CD4-positive, alpha-beta memory T cell (primary cell): ENCODE data around the gene TPRKB. TPM values are rescaled to one million over a fixed set of nuclear protein-coding genes. Genes with fewer than 3 reads are reported as not detected.

Source experiments
- polyA plus RNA-seq, 2 donors: library from polyadenylated mRNA; unstranded; fragments of 300-500 nt; fragmentation: Illumina TruSeq; gene quantifications; one replicate each; pipeline ENCODE4 v1.2.3, GENCODE V29; 2021
- total RNA-seq, 2 experiments: library from RNA; stranded (reverse); gene quantifications; one replicate each; pipeline ENCODE4 v1.2.3, GENCODE V29; 2021

Gene TPRKB
- total and polyA plus RNA-seq, 4 experiments from 2014 or later, result 31.7 to 74.4 (median 48.7) TPM

Other genes starting within 250 kb of the TPRKB start
- gene NAT8, start 94.9 kb downstream of the TPRKB start, total RNA-seq, result not detected
- not detected for gene NAT8, start 94.9 kb downstream of the TPRKB start, polyA plus RNA-seq
- gene DUSP11, start 42.8 kb upstream of the TPRKB start, total RNA-seq, result 10 to 100 TPM; 45.5 to 45.7 TPM
- gene DUSP11, start 42.8 kb upstream of the TPRKB start, polyA plus RNA-seq, result 10 to 100 TPM; 61.6 to 80.5 TPM
- gene C2orf78, start 46.8 kb upstream of the TPRKB start, total RNA-seq, result not detected
- not detected for gene C2orf78, start 46.8 kb upstream of the TPRKB start, polyA plus RNA-seq
- 10 to 100 TPM; 34.8 to 37.3 TPM for gene STAMBP, start 91.6 kb upstream of the TPRKB start, total RNA-seq
- gene STAMBP, start 91.6 kb upstream of the TPRKB start, polyA plus RNA-seq, result 10 to 100 TPM; 46.0 to 49.5 TPM
- gene ACTG2, start 155.7 kb upstream of the TPRKB start, total RNA-seq, result not detected
- gene ACTG2, start 155.7 kb upstream of the TPRKB start, polyA plus RNA-seq, result not detected
- 10 to 100 TPM; 52.2 to 55.5 TPM for gene DGUOK, start 189.5 kb upstream of the TPRKB start, total RNA-seq
- 100 to 1,000 TPM; 185 to 199 TPM for gene DGUOK, start 189.5 kb upstream of the TPRKB start, polyA plus RNA-seq
- gene TET3, start 247.6 kb upstream of the TPRKB start, total RNA-seq, result 10 to 100 TPM; 18.2 to 19.4 TPM
- under 1 TPM; 0.03 to 0.57 TPM for gene TET3, start 247.6 kb upstream of the TPRKB start, polyA plus RNA-seq